H1 (cell line): ENCODE results near the gene CFAP206. TPM values are rescaled to one million over a fixed set of nuclear protein-coding genes. Genes with fewer than 3 reads are reported as not detected.

Source experiments
- CTCF ChIA-PET: fragments of 300-600 bp; sonication (Branson Sonifier 250); formaldehyde crosslinking; loops from one replicate; lab custom pipeline; 2021; ENCODE audit not compliant: partially characterized antibody; lab: Charles Lee
- POLR2A ChIA-PET: fragments of 300-600 bp; sonication (Branson Sonifier 250); formaldehyde crosslinking; loops from one replicate; lab custom pipeline; 2021; ENCODE audit warnings: inconsistent platforms; ENCODE audit not compliant: partially characterized antibody; lab: Charles Lee
- DNase-seq, 2 experiments: peaks; one replicate each; pipeline versions ENCODE4 v3.0.0 to v3.0.0-alpha.2; 2010 to 2022; ENCODE audit warnings: low spot score in 2 of 2, low read depth in 1 of 2, mixed read lengths in 1 of 2
- FAIRE-seq: peaks from 2 replicates; lab custom pipeline; 2011; peaks lifted over from hg19 to GRCh38; lab: Jason Lieb, UNC
- H2AFZ ChIP-seq: 2 replicates; pipeline ENCODE4 v1.8.1; 2012; ENCODE audit warnings: low read length, inconsistent platforms
- H2AK5ac ChIP-seq: 2 replicates; pipeline ENCODE4 v1.6.1; 2013; ENCODE audit warnings: low read depth, low read length
- H2BK120ac ChIP-seq: replicated peaks from 2 replicates; pipeline ENCODE3; 2013; ENCODE audit warnings: low read depth, low read length, inconsistent platforms
- H2BK12ac ChIP-seq: 2 replicates; pipeline ENCODE4 v1.6.1; 2013; ENCODE audit warnings: low read depth, low read length
- H2BK15ac ChIP-seq: 2 replicates; pipeline ENCODE4 v1.6.1; 2013; ENCODE audit warnings: low read length
- H2BK20ac ChIP-seq: 2 replicates; pipeline ENCODE4 v1.6.1; 2013; ENCODE audit warnings: low read length
- H2BK5ac ChIP-seq: 2 replicates; pipeline ENCODE4 v1.6.1; 2013; ENCODE audit warnings: low read depth, low read length
- H3K14ac ChIP-seq: 2 replicates; pipeline ENCODE4 v1.6.1; 2013; ENCODE audit warnings: inconsistent platforms; ENCODE audit not compliant: insufficient read length
- H3K18ac ChIP-seq: 2 replicates; pipeline ENCODE4 v1.6.1; 2013; ENCODE audit warnings: low read length; ENCODE audit errors: extremely low read depth
- H3K23ac ChIP-seq: 2 replicates; pipeline ENCODE4 v1.6.1; 2013; ENCODE audit warnings: inconsistent platforms; ENCODE audit not compliant: insufficient read length
- H3K23me2 ChIP-seq: 2 replicates; pipeline ENCODE4 v1.6.1; 2013; ENCODE audit warnings: low read depth, low read length
- H3K27ac ChIP-seq: 2 replicates; pipeline ENCODE4 v1.6.1; 2011; ENCODE audit warnings: low read depth, low read length, inconsistent platforms
- H3K27me3 ChIP-seq, 4 experiments: replicated peaks in 1 of 4; 1 replicate in 1 of 4; 2 replicates in 3 of 4; pipeline versions ENCODE4 v1.6.1 to v1.8.1; 2011 to 2013; ENCODE audit warnings: low read length in 3 of 4, mild to moderate bottlenecking in 3 of 4, inconsistent platforms in 2 of 4, mixed read lengths in 2 of 4, moderate library complexity in 1 of 4; ENCODE audit not compliant: control insufficient read depth in 3 of 4, insufficient read depth in 3 of 4; ENCODE audit errors: extremely low read depth in 1 of 4
- H3K36me3 ChIP-seq, 4 experiments: 2 replicates each; pipeline versions ENCODE4 v1.6.1 to v1.8.1; 2011 to 2013; ENCODE audit warnings: mild to moderate bottlenecking in 4 of 4, low read length in 3 of 4, moderate library complexity in 2 of 4, control low read depth in 1 of 4, inconsistent platforms in 1 of 4; ENCODE audit not compliant: insufficient read depth in 4 of 4, control insufficient read depth in 2 of 4
- H3K4ac ChIP-seq: replicated peaks from 2 replicates; pipeline ENCODE3; 2013; ENCODE audit warnings: low read length, low read depth, mixed read lengths, inconsistent platforms; ENCODE audit not compliant: insufficient read length
- H3K4me1 ChIP-seq, 4 experiments: replicated peaks in 1 of 4; 1 replicate in 1 of 4; 2 replicates in 3 of 4; pipeline versions ENCODE4 v1.6.1 to v1.8.1; 2011 to 2013; ENCODE audit warnings: low read length in 3 of 4, inconsistent platforms in 2 of 4, mixed read lengths in 1 of 4; ENCODE audit not compliant: insufficient read depth in 4 of 4, control insufficient read depth in 3 of 4
- H3K4me2 ChIP-seq, 2 experiments: 2 replicates each; pipeline versions ENCODE4 v1.6.1 to v1.8.1; 2011 to 2013; ENCODE audit warnings: low read depth in 2 of 2, low read length in 2 of 2, control low read depth in 1 of 2, inconsistent platforms in 1 of 2, mild to moderate bottlenecking in 1 of 2; ENCODE audit not compliant: insufficient read depth in 1 of 2
- H3K4me3 ChIP-seq, 4 experiments: fragments of 200-600, 300-600 bp in 1 of 4; sonication (generic), shearing (Covaris generic), sonication (Bioruptor Twin) in 1 of 4; 2 replicates each; pipeline versions ENCODE4 v1.5.1 to v1.8.1; 2011 to 2016; ENCODE audit warnings: low read length in 4 of 4, low read depth in 3 of 4, control low read depth in 2 of 4, inconsistent platforms in 2 of 4, mild to moderate bottlenecking in 2 of 4, mixed read lengths in 1 of 4, moderate library complexity in 1 of 4; ENCODE audit not compliant: insufficient read depth in 2 of 4; ENCODE audit errors: extremely low read depth in 1 of 4
- H3K56ac ChIP-seq: replicated peaks from 2 replicates; pipeline ENCODE3; 2013; ENCODE audit warnings: low read depth, mild to moderate bottlenecking, mixed read lengths, low read length, inconsistent platforms; ENCODE audit not compliant: insufficient read length
- H3K79me1 ChIP-seq: 2 replicates; pipeline ENCODE4 v1.6.1; 2013; ENCODE audit warnings: low read depth, low read length, control low read depth
- H3K79me2 ChIP-seq, 2 experiments: 2 replicates each; pipeline versions ENCODE4 v1.6.1 to v1.8.1; 2012 to 2013; ENCODE audit warnings: low read length in 2 of 2, mild to moderate bottlenecking in 2 of 2, inconsistent platforms in 1 of 2; ENCODE audit not compliant: insufficient read depth in 2 of 2, control insufficient read depth in 1 of 2
- H3K9ac ChIP-seq, 4 experiments: replicated peaks in 1 of 4; 1 replicate in 1 of 4; 2 replicates in 3 of 4; pipeline versions ENCODE4 v1.6.1 to v1.8.1; 2011 to 2013; ENCODE audit warnings: low read depth in 3 of 4, low read length in 3 of 4, control low read depth in 2 of 4, mild to moderate bottlenecking in 2 of 4, moderate library complexity in 2 of 4, inconsistent platforms in 1 of 4; ENCODE audit errors: extremely low read depth in 1 of 4
- H3K9me3 ChIP-seq, 2 experiments: 2 replicates each; pipeline versions ENCODE4 v1.6.1 to v1.8.1; 2012 to 2013; ENCODE audit warnings: mild to moderate bottlenecking in 2 of 2, moderate library complexity in 2 of 2, control low read depth in 1 of 2, inconsistent platforms in 1 of 2, low read depth in 1 of 2, low read length in 1 of 2, mixed read lengths in 1 of 2; ENCODE audit not compliant: insufficient read depth in 2 of 2
- H4K20me1 ChIP-seq, 2 experiments: replicated peaks in 1 of 2; 2 replicates each; pipeline versions ENCODE3 to v1.8.1; 2011 to 2013; ENCODE audit warnings: inconsistent platforms in 2 of 2, low read length in 2 of 2, mild to moderate bottlenecking in 1 of 2; ENCODE audit not compliant: insufficient read depth in 2 of 2, control insufficient read depth in 1 of 2
- H4K5ac ChIP-seq: 2 replicates; pipeline ENCODE4 v1.6.1; 2013; ENCODE audit warnings: low read length, low read depth, mixed read lengths, inconsistent platforms; ENCODE audit not compliant: insufficient read length
- H4K8ac ChIP-seq: 2 replicates; pipeline ENCODE4 v1.8.0; 2013; ENCODE audit warnings: mild to moderate bottlenecking, moderate library complexity, low read length, inconsistent platforms; ENCODE audit not compliant: insufficient read depth; ENCODE audit errors: extremely low read depth
- H4K91ac ChIP-seq: replicated peaks from 2 replicates; pipeline ENCODE3; 2013; ENCODE audit warnings: low read length, mixed read lengths, inconsistent platforms; ENCODE audit not compliant: insufficient read length
- EZH2 ChIP-seq: fragments of 200-600 bp; sonication (generic); IDR thresholded peaks from 2 replicates; pipeline ENCODE4 v1.7.1; 2012; ENCODE audit warnings: low read depth, mild to moderate bottlenecking, moderate library complexity, low read length, inconsistent platforms; ENCODE audit not compliant: severe bottlenecking
- HDAC2 ChIP-seq, 2 experiments: fragments of 300-600 bp in 1 of 2; sonication (generic) in 1 of 2; IDR thresholded peaks; 2 replicates each; pipeline ENCODE4 v1.6.1; 2011 to 2012; ENCODE audit warnings: low read depth in 2 of 2, low read length in 2 of 2, mild to moderate bottlenecking in 2 of 2, moderate library complexity in 2 of 2, borderline replicate concordance in 1 of 2, inconsistent platforms in 1 of 2
- HDAC6 ChIP-seq: IDR thresholded peaks from one replicate; pipeline ENCODE4 v1.7.1; 2012; ENCODE audit warnings: low read depth, mild to moderate bottlenecking, inconsistent platforms, low read length, moderate library complexity
- KDM1A ChIP-seq: fragments of 200-600, 300-600 bp; sonication (generic); IDR thresholded peaks from 2 replicates; pipeline ENCODE4 v1.7.1; 2016; ENCODE audit warnings: mild to moderate bottlenecking, low read length, borderline replicate concordance
- NANOG ChIP-seq: IDR thresholded peaks from 2 replicates; pipeline ENCODE4 v1.6.1; 2011; ENCODE audit warnings: low read length, low read depth, mild to moderate bottlenecking, inconsistent platforms; ENCODE audit not compliant: insufficient read depth, poor library complexity, severe bottlenecking
- SP2 ChIP-seq: IDR thresholded peaks from 2 replicates; pipeline ENCODE4 v1.6.1; 2012; ENCODE audit warnings: mild to moderate bottlenecking, low read length, inconsistent platforms
- WGBS, 2 experiments: shearing (Covaris generic) in 1 of 2; methylation state at CpG; one replicate each; pipeline versions ENCODE4 v1.1.6 to v1.1.7; 2013 to 2015; ENCODE audit warnings: low lambda C conversion rate in 2 of 2, mixed read lengths in 2 of 2, inconsistent platforms in 1 of 2, low coverage in 1 of 2, missing lambda C conversion rate in 1 of 2; ENCODE audit not compliant: insufficient replicate concordance in 2 of 2, insufficient coverage in 1 of 2, insufficient read length in 1 of 2; ENCODE audit errors: extremely low coverage in 1 of 2, missing lambda C conversion rate in 1 of 2; 5-methylcytosine and 5-hydroxymethylcytosine counted together
- polyA plus RNA-seq, 7 experiments: library from polyadenylated mRNA; depleted of rRNA in 3 of 7; stranded (reverse) in 5 of 7; unstranded in 2 of 7; fragments of >200 nt in 5 of 7; fragments of 200-250 nt in 2 of 7; gene quantifications; 1 replicate in 5 of 7; 2 replicates in 1 of 7; 4 replicates in 1 of 7; pipeline versions ENCODE4 v1.2.1 to v1.2.3, GENCODE V29; 2011 to 2013; ENCODE audit warnings: missing spikeins in 2 of 7, mixed read lengths in 2 of 7
- total RNA-seq: library from RNA; stranded (reverse); fragmentation: NEBNext Ultra II Directional; extraction: Animal tissue kit (Norgen Biotek cat#: 25700); gene quantifications from 2 replicates; pipeline ENCODE4 v1.2.1, GENCODE V29; 2021

Gene CFAP206
- total and polyA plus RNA-seq, 2 of the 8 experiments (the other 6 are each of a cell fraction or from before 2014, with no cell fraction given), result not detected

DNA sequence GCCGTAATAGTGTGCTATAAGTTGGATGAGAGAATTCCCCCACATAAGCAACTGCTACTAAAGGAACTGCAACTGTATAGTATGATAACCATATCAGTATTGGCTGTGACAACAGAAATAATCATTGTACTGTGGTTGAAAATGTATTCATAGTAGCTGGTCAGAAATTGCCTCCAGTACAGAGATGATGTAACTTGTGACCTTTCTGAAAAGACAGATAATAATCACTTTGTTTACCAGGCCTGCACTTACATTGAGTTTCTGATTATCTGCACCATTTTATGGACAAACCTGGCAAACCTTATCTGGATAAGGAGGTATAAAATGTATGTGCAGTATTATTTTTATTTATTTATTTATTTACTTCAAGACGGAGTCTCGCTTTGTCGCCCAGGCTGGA is 19.0 kb downstream of the CFAP206 start:
- Histone ChIP-seq H3K4me3 (no peak overlapping the region), H2BK12ac (no peak overlapping the region), H4K8ac (no peak overlapping the region)
- POLR2A ChIA-PET, result no interaction called here
- TF ChIP-seq KDM1A (no peak), HDAC2 (IDR thresholded peaks at IDR 0.05; ENCODE audit: borderline replicate concordance in 1 of 2, low read depth in 2 of 2, low read length in 2 of 2) (no peak), EZH2 (no peak), HDAC6 (no peak), SP2 (no peak), NANOG (no peak)
- TF ChIP-seq, all 59 proteins: peak for 0
- Histone ChIP-seq H4K20me1 (no peaks in the 10 kb centered on the region), H3K79me1 (no peaks in the 10 kb centered on the region), H2BK15ac (no peak overlapping the region), H3K36me3 (no peaks in the 10 kb centered on the region), H3K4ac (no peak overlapping the region), H2AFZ (no peak overlapping the region), H2BK120ac (no peak overlapping the region), H3K9me3 (no peaks in the 10 kb centered on the region), H4K5ac (no peak overlapping the region), H4K91ac (no peak overlapping the region), H3K23ac (no peak overlapping the region), H3K9ac (no peak overlapping the region), H2AK5ac (no peak overlapping the region), H3K14ac (no peak overlapping the region), H2BK5ac (no peak overlapping the region), H3K79me2 (no peaks in the 10 kb centered on the region), H3K27me3 (no peaks in the 10 kb centered on the region), H2BK20ac (no peak overlapping the region), H3K27ac (no peak overlapping the region), H3K4me1 (no peaks in the 10 kb centered on the region), H3K4me2 (no peak overlapping the region), H3K23me2 (no peaks in the 10 kb centered on the region), H3K56ac (no peak overlapping the region), H3K18ac (no peak overlapping the region)
- DNase-seq (no peak), FAIRE-seq (no peak)
- 90% methylated on average over 4 of the region's 4 CpGs; no CpG with 5 or more reads in 1 of the 2 experiments for WGBS, 2 experiments
- CTCF ChIA-PET, result interaction anchor here (0.7 to 1.1 kb wide), 2 partner anchors 24 to 34 kb away, joined by 3 to 4 read pairs; no protein-coding TSS in a partner anchor
